Motor neuron (in vitro differentiated cells): Measurements from ENCODE around the gene ACSBG1. TPM values are rescaled to one million over a fixed set of nuclear protein-coding genes. Genes with fewer than 3 reads are reported as not detected.
"Not testable (repeated sequence)": the region's sequence is repeated elsewhere in the genome, so short reads cannot be mapped to it uniquely, and the experiment has no call there.

Experiments used
- ATAC-seq, 8 experiments: fragments of 200-7000 bp; cut with Tn5 transposase; replicated peaks in 6 of 8; 2 replicates each; pipeline ENCODE4 v1.8.0; 2021; ENCODE audit warnings: mild to moderate bottlenecking in 8 of 8, moderate library complexity in 8 of 8
- H3K27ac ChIP-seq, 2 donors: fragments of 250-450 bp; sonication (Bioruptor Pico); 2 replicates each; pipeline ENCODE4 v1.9.0; 2021; ENCODE audit warnings: antibody characterized with exemption in 2 of 2, mild to moderate bottlenecking in 2 of 2, moderate library complexity in 1 of 2
- H3K4me1 ChIP-seq, 2 donors: fragments of 250-450 bp; sonication (Bioruptor Pico); replicated peaks in 1 of 2; 2 replicates each; pipeline ENCODE4 v1.6.1; 2021; ENCODE audit warnings: antibody characterized with exemption in 2 of 2, mild to moderate bottlenecking in 2 of 2, moderate library complexity in 1 of 2
- H3K4me3 ChIP-seq, 5 donors: fragments of 250-450 bp; sonication (Bioruptor Pico); 2 replicates each; pipeline ENCODE4 v1.9.0; 2021; ENCODE audit warnings: antibody characterized with exemption in 5 of 5, mild to moderate bottlenecking in 5 of 5, moderate library complexity in 4 of 5
- WGBS, 10 experiments: fragments of 450-650 bp; shearing (Covaris generic); methylation state at CpG; one replicate each; pipeline ENCODE4 v1.0.0; 2022; 5-methylcytosine and 5-hydroxymethylcytosine counted together
- in situ Hi-C, 9 experiments: fragments of 400-800 bp; cut with MboI; loops; one replicate each; pipeline ENCODE4 v1.15.0; 2021; ENCODE audit warnings: low sequenced_read_pairs in 9 of 9, low pct_unique_long_range_greater_than_20kb in 2 of 9; ENCODE audit not compliant: unreplicated experiment in 9 of 9
- total RNA-seq, 8 experiments: library from RNA; unstranded; fragments of 300-600 nt; gene quantifications; 2 replicates each; pipeline versions ENCODE4 v1.2.3 to v1.2.4, GENCODE V29; 2022

Gene ACSBG1
- total RNA-seq, 8 experiments from 2014 or later: 0.49 to 9.1 (median 1.9) TPM

DNA sequence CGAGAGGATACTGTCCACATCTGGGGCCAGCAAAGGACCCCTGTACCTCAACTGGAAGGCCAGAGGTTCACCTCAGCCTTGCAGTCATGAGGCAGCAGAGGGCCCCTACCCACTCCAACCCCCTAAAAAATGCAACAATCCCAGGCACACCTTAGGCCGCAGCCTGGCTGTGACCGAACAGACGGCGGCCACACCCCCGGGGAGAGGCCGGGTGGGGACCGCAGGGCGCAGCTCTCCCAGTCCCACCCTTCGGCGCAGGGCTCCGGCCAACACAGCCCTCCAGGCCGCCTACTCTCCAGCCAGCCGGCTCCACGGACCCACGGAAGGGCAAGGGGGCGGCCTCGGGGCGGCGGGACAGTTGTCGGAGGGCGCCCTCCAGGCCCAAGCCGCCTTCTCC lies 29.5 kb upstream of the ACSBG1 start:
- Histone ChIP-seq H3K27ac (no peak overlapping the region), H3K4me3 (peak overlapping the region in 1 of 5 donors; percentile 36), H3K4me1 (no peaks in the 10 kb centered on the region)
- WGBS, 10 experiments: 70 to 80% (median 76%) methylated on average over 1 to 15 of the region's 23 CpGs; no CpG with 5 or more reads in 7 of the 10 experiments
- in situ Hi-C loops: no loop called here
- ATAC-seq: no peak

DNA sequence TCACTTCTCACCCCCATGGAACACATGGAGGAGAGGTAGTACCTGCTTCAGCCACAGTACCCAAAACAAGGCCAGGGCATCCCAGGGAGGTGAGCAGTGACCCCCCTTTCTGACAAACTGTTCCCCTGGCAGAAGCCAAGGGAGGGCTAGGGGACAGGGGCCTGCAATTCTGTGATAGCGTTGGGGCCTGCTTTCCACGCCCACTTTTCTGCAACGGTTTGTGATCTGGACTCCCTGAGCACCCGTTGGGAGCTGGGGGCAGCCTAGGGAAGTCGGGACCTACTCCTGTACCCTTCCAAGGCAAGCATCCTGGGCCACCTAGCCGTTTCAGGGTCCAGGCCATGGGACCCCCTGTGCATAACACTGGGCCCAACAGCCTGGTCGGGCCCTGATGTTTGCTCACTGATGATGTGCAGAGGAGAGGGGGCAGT lies 29.0 kb upstream of the ACSBG1 start:
- Histone ChIP-seq H3K4me3 (no peak overlapping the region), H3K4me1 (no peaks in the 10 kb centered on the region), H3K27ac (no peak overlapping the region)
- 40 to 100% (median 83%) methylated on average over 1 to 4 of the region's 7 CpGs; no CpG with 5 or more reads in 5 of the 10 experiments for WGBS, 10 experiments
- in situ Hi-C loops: no loop called here
- ATAC-seq: no peak

DNA sequence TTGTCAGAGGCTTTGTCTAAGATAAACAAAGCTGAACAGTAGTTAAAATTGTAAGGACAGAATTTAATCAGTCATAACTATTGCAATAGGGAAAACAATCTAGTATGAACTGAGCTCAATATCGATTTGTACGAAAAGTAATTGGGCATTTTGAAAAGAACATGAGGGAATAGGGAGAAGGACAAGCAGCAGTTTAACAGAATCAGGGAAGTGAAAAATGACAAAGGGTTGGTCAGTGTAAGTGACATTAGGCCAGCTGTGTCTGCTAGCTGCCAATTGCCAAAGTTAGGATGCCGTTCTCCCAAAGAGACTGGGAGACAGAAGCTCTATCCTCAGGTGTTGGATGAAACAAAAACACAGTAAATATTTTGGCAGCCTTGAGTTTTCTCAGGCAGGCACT lies 26.7 kb upstream of the ACSBG1 start:
- in situ Hi-C loops: no loop called here
- Histone ChIP-seq H3K4me1 (no peaks in the 10 kb centered on the region), H3K4me3 (no peak overlapping the region), H3K27ac (no peak overlapping the region)
- ATAC-seq: no peak
- 45 to 95% (median 86%) methylated on average over 2 to 3 of the region's 3 CpGs for WGBS, 10 experiments

DNA sequence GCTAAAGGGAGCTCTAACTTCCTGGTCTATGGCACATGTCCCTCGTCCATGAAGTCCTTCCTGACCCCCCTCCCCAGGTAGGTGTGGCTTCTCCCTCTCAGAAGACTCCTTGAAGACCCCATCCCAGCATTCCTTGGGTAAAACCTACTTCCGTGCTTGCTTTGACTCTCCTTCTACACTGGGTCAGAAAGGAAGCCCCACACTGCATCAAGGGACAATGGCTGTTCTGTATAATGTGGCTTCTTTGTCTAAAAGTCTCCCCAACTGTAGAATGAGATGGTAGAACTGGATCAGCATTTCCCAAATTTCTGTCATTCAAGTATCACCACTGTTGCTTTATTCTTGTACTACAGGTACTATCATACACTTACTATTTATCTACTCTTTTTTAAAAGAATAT lies 26.1 kb upstream of the ACSBG1 start:
- WGBS, 10 experiments: 14 to 67% (median 29%) methylated on average over 1 to 2 of the region's 2 CpGs; no CpG with 5 or more reads in 3 of the 10 experiments
- no peak overlapping the region for H3K27ac ChIP-seq
- in situ Hi-C loops: no loop called here

DNA sequence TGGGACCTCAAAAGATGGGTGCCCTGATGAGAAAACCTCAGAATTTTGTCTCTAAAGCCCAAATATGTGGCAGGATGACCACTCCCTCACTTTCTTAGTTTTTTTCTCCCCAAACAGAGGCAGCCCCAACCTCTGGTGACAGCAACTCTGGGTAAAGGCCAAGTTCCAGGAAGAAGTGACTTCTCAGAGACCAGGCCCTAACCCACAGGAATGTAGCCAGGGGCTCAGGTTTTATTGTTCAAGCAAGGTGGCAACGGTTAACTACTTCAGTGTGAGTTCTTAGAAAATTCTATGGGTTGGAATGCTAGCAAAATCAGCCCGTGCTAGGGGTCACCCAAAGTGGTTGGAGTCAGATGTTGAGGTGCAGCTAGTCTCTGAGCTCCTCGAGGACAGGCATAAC lies 24.9 kb upstream of the ACSBG1 start:
- no peak overlapping the region for H3K4me3 ChIP-seq
- H3K27ac ChIP-seq: no peak overlapping the region
- in situ Hi-C loops: no loop called here
- ATAC-seq: no peak
- H3K4me1 ChIP-seq: no peaks in the 10 kb centered on the region
- WGBS, 10 experiments: 0 to 92% (median 71%) methylated on average over 1 to 2 of the region's 3 CpGs; no CpG with 5 or more reads in 1 of the 10 experiments

More for the DNA sequence above, 26.1 kb upstream of the ACSBG1 start:
- Histone ChIP-seq H3K4me3 (no peak overlapping the region), H3K4me1 (no peaks in the 10 kb centered on the region)
- no peak for ATAC-seq

DNA sequence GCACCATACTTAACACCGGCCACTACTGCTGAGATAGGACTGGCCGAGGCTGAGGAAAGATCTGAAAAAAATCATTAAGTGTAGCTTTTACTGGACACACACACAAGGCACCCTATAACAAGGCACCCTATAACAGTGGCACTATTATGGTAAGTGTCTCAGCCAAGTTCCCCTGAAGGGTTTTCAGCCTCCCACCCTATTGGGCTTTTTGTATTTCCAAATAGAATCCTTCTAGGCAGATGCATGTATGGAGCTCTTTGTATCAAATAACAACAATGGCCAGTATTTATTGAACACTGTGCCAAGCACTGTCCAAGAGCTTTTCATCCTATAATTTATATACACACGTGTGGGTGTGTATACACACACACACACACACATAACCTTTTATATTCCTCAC lies 23.3 kb upstream of the ACSBG1 start:
- Histone ChIP-seq H3K27ac (no peak overlapping the region), H3K4me1 (no peaks in the 10 kb centered on the region), H3K4me3 (no peak overlapping the region)
- 0 to 94% (median 72%) methylated on average over 1 to 2 of the region's 3 CpGs; no CpG with 5 or more reads in 5 of the 10 experiments for WGBS, 10 experiments
- ATAC-seq: no peak
- in situ Hi-C loops: no loop called here

DNA sequence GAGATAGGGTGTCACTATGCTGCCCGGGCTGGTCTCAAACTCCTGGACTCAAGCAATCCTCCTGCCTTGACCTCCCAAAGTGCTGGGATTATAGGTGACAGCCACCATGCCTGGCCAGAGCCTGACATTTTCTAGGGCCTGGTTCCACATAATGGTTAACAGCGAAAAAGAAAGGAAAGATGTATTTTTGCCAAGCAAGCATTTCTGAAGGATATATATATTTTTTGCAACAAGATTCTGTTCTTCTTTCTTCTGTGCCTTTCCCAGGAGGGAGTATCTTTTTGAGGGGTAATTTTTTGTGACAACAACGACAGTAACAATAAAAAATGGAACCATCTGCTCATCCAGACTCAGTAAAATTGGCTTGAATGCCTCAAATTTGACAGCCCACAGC lies 21.7 kb upstream of the ACSBG1 start:
- H3K4me1 ChIP-seq: no peaks in the 10 kb centered on the region
- WGBS, 10 experiments: 30 to 100% (median 64%) methylated on average over 1 to 3 of the region's 3 CpGs
- in situ Hi-C loops: no loop called here
- H3K4me3 ChIP-seq: no peak overlapping the region
- no peak overlapping the region for H3K27ac ChIP-seq
- ATAC-seq: no peak

DNA sequence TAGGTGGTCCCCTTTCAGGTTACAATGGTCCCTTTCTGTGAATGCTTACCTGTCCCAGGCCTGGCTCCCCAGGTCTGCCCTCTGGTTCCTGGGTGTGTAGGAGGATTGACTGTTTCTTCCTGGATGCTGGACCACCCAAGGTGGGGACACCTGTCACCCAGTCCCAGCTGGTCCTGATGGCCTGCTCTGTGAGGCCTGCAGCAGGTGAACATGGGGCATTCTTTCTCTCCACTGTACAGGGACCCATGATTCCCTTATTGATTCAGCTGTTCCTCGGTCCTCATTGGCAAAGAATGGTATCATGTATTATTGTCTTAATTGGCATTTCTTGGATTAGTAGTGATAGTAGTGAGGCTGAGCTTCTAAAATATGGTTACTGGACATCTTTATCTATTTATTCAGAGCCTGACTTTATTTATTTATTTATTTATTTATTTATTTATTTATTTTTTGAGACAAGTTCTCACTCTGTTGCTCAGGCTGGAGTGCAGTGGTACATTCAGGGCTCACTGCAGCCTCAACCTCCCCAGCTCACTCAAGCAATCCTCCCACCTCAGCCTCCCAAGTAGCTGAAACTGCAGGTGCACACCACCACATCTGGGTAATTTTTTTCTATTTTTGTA lies 21.2 kb upstream of the ACSBG1 start:
- Histone ChIP-seq H3K27ac (no peak overlapping the region), H3K4me3 (no peak overlapping the region), H3K4me1 (no peaks in the 10 kb centered on the region)
- in situ Hi-C loops: no loop called here
- WGBS, 10 experiments: 80 to 100% (median 80%) methylated on average over 1 of the region's 1 CpG; no CpG with 5 or more reads in 7 of the 10 experiments
- ATAC-seq: no peak

DNA sequence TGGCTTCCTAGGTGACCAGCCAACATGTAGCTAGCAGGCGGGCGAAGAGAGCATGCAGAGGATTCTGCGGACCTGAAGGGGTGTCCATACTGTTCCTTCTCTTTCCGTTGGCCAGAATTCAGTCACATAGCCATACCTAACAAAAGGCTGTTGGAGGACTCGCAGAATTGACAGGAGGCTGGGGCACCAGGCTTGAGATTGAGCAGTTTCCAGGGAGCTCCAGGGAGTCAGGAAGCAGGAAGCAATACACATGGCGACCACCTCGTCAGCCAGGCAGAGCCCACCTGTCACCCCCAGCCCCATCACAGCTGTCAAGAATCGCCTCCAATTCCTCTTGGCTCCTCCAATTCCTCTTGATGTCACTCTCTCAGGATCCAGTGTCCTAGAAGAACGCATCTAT lies 16.8 kb upstream of the ACSBG1 start:
- no peak for ATAC-seq
- Histone ChIP-seq H3K27ac (no peak overlapping the region), H3K4me1 (no peaks in the 10 kb centered on the region), H3K4me3 (no peak overlapping the region)
- in situ Hi-C loops: no loop called here
- WGBS, 10 experiments: 30 to 100% (median 67%) methylated on average over 1 to 5 of the region's 9 CpGs; no CpG with 5 or more reads in 5 of the 10 experiments

DNA sequence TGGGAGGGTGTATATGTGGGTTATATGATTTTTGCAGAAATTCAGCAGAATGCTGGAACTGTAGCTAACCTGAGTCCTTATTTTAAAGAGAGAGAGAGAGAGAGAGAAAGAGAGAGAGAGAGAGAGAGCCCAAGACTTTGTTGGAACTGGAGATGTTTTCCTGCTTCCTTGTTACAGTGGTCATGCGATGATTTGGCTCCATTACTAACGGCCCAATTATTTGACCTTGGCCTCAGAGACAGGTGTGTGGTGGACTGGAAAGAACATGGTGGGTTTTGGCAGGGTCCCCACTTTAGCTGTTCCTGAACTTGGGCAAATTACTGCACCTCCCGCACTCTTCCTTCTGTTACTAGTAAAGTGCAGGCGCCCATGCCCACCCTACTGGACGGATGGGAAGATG lies 14.8 kb upstream of the ACSBG1 start:
- Histone ChIP-seq H3K27ac (no peak overlapping the region), H3K4me3 (no peak overlapping the region), H3K4me1 (peaks cover 3 to 6% of the 10 kb centered on the region in 2 donors)
- in situ Hi-C loops: loop anchor here (10.0 to 25.0 kb wide), 3 partner anchors 114 to 287 kb away; partner anchors contain the start of gene CIB2 (in 1 of the 9)
- no peak for ATAC-seq
- WGBS, 10 experiments: 30 to 93% (median 79%) methylated on average over 2 to 5 of the region's 5 CpGs; no CpG with 5 or more reads in 3 of the 10 experiments

DNA sequence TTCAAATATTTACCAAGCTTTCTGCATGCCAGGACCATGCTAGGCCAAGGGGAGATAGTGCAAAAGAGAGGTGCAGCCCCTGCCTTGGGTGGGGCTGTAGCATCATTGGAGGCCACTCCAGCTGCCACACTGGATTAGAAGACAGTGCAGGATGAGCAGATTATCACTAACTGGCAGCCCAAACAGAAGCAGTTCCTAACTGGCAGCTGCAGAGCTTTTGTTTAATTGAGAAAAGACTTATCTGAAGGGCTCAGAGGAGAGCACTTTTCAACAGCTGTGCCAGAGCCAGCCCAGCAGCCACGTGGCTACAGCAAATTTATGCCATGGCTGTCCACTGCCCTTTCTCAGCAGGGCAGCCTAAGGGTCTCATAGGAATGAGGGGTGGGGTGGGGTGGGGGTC lies 13.5 kb upstream of the ACSBG1 start:
- no peak for ATAC-seq
- peaks cover 5 to 11% of the 10 kb centered on the region in 2 donors for H3K4me1 ChIP-seq
- 100% methylated on average over 1 of the region's 1 CpG; no CpG with 5 or more reads in 9 of the 10 experiments for WGBS, 10 experiments
- no peak overlapping the region for H3K4me3 ChIP-seq
- no peak overlapping the region for H3K27ac ChIP-seq
- in situ Hi-C loops: loop anchor here (10.0 to 25.0 kb wide), 3 partner anchors 113 to 286 kb away; partner anchors contain the start of gene CIB2 (in 1 of the 9)

DNA sequence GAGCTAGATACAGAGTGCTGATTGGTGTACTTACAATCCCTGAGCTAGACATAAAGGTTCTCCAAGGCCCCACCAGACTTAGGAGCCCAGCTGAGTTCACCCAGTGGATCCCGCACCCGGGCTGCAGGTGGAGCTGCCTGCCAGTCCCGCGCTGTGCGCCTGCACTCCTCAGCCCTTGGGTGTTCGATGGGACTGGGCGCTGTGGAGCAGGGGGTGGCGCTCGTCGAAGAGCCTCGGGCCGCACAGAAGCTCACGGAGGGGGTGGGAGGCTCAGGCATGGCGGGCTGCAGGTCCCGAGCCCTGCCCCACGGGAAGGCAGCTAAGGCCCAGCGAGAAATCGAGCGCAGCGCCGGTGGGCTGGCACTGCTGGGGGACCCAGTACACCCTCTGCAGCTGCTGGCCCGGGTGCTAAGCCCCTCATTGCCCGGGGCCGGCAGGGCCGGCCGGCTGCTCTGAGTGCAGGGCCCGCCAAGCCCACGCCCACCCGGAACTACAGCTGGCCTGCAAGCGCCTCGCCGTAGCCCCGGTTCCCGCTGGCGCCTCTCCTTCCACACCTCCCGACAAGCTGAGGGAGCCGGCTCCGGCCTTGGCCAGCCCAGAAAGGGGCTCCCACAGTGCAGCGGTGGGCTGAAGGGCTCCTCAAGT lies 11.7 kb upstream of the ACSBG1 start:
- not testable (repeated sequence) for H3K4me3 ChIP-seq, ATAC-seq
- 80 to 94% methylated on average over 1 to 9 of the region's 39 CpGs; no CpG with 5 or more reads in 8 of the 10 experiments for WGBS, 10 experiments
- H3K4me1 ChIP-seq: peaks cover 7 to 12% of the 10 kb centered on the region in 2 donors
- peak overlapping the region; percentile 44 to 52 for H3K27ac ChIP-seq
- in situ Hi-C loops: loop anchor here (10.0 to 25.0 kb wide), 3 partner anchors 111 to 284 kb away; partner anchors contain the start of gene CIB2 (in 1 of the 9)

DNA sequence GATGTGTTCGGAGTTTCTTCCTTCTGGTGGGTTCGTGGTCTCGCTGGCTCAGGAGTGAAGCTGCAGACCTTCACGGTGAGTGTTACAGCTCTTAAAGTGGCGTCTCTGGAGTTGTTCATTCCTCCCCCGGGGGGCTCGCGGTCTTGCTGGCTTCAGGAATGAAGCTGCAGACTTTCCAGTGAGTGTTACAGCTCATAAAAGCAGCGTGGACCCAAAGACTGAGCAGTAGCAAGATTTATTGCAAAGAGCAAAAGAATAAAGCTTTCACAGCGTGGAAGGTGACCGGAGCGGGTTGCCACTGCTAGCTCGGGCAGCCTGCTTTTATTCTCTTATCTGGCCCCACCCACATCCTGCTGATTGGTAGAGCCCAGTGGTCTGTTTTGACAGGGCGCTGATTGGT lies 11.0 kb upstream of the ACSBG1 start:
- 60 to 96% (median 76%) methylated on average over 2 to 10 of the region's 14 CpGs; no CpG with 5 or more reads in 7 of the 10 experiments for WGBS, 10 experiments
- peak overlapping the region in 1 of 5 donors; percentile 19 for H3K4me3 ChIP-seq
- H3K4me1 ChIP-seq: peaks cover 7 to 12% of the 10 kb centered on the region in 2 donors
- in situ Hi-C loops: loop anchor here (10.0 to 25.0 kb wide), 3 partner anchors 111 to 283 kb away; partner anchors contain the start of gene CIB2 (in 1 of the 9)
- H3K27ac ChIP-seq, ATAC-seq: not testable (repeated sequence)
